GM19099 (cell line): Measurements from ENCODE around the gene RALGDS.

Experiments used
- POLR2A ChIP-seq: IDR thresholded peaks from 3 replicates; pipeline ENCODE4 v1.6.1; 2011; ENCODE audit warnings: low read depth; ENCODE audit not compliant: insufficient read length; ENCODE audit errors: extremely low read depth

Gene RALGDS

DNA sequence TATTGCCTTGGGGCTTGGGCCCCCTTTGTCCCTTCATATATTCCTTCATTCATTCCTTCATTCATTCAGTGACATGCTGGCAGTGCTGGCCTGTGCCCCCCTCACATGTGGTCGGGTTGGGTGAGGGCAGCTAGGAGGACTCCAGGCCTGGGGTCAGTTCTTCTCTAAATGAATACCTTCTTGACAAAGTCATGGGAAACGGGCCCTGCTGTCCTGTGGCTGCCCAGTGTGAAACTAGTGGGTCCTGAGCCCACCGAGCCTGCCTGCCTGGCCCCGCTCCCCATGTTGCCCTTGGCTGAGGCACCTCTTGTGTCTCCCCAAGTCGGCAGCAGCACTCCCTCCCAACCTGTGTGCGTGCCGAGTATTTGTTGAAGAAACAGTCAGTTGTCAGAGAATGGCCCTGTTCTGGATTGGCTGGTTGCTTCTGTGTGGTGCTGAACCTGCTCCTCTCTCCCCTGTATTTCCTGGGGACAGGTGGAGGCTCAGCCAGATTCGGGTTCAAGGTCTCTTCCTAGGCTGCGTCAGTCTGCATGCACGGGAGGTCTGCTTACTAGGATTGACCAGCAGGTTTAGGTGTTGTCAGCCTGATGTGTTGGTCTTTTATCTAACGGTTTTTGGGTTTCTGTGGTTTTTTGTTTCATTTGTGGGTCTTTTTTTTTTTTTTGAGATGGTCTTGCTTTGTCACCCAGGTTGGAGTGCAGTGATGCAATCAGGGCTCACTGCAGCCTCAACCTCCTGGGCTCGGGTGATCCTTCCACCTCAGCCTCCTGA lies 62.3 kb downstream of the RALGDS start:
- no peak for TF ChIP-seq POLR2A

DNA sequence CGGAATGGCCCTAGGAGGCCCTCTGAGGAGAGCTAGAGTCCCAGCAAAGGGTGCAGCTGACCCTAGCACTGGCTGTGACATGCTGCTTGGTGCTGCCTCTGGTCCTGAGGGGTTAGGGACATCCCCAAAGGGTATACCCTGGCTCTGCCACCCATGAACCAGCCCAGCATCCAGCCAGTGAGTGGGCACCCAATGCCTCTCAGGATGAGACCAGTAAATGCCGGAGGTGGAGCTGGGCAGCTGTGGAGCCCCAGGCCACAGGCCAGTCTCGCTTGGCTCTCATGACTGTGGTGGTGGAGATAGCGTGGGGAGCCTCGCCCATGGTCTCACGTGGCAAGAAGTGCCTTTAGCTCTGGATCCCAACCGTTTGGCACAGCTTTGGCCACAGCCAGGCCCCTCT lies 63.0 kb downstream of the RALGDS start:
- no peak for TF ChIP-seq POLR2A

- no peak for TF ChIP-seq POLR2A
Observed at GRCh38 chr9:133057553-133057952, 63.5 kb downstream of the RALGDS start.

GRCh38 chr9:133057006-133057405 lies 64.0 kb downstream of the RALGDS start:
- TF ChIP-seq POLR2A, result no peak

DNA sequence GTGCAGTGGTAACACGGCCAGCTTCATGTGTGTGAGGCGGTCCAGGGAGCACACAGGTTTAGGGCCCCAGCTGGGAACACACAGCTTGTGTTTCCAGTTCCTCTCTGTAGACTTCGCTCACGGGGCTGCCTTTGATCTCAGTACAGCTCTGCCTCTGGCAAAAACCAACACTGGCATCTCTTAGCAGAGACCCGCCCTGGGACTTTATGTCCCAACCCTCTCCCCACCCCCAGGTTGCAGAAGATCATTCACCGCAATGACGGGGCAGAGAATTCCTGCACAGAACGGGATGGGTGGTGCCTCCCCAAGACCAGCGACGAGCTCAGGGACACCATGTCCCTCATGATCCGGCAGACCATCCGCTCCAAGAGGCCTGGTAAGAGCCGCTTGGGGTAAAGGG lies 64.5 kb downstream of the RALGDS start:
- TF ChIP-seq POLR2A, result no peak

DNA sequence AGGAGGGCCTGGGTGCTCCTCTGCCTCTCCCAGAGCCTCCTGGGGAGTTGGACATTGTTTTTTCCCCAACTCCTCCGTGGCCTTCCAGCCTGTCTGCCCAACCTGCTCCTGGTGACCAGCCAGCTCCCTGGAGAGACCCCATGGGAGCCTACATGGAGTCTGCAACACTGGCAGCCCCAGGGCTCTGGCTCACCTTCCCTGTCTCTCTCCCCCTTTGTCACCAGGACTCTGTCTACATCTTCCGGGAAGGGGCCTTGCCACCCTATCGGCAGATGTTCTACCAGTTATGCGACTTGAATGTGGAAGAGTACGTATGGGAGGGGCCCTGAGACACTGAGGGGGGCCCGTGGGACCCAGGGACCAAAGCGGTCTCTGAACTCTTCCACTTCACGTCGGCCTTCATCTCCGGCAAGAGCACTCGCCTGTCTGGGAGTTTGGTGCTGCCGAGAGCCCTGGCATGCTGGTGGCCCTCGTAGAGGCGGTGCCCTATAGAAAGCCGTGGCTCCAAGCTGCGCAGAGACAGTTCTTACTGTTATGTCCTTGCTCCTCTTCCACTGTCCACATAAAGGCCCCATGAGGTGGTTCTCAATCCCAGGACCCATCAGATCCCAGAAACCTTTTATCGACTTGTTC lies 65.1 kb downstream of the RALGDS start:
- TF ChIP-seq POLR2A, result no peak

GRCh38 chr9:133054966-133055365 lies 66.1 kb downstream of the RALGDS start:
- no peak for TF ChIP-seq POLR2A

DNA sequence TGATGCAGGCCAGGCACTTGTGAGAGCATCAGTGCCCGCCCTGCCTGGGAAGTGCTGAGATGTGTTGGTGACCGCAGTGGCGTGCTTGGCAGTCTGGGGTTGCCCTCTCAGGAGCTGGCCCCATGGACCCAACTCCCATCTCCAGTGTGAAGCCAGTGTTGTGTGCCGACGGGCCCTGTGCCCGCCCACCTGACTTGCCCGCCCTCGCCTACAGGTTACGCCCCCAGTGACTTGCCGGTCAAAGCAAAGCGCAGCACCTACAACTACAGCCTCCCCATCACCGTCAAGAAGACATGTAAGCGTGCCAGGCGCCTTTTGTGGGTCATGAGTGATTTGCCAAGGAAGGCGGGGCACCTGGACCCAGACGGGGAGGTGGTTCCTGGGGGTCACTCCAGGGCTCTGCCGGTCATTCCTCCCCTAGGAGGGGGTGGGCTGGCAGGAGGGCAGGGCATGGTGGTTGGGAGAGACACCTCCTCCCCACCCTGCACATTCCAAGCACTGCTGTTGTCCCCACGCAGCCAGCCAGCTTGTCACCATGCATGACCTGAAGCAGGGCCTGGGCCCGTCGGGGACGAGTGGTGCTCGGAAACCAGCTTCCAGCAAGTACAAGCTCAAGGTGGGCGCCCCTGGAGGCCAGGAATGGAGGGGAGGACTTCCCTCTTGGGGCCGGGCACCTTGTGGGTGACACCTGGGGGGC lies 66.7 kb downstream of the RALGDS start:
- no peak for TF ChIP-seq POLR2A

GRCh38 chr9:133051966-133052539 lies 69.0 kb downstream of the RALGDS start:
- no peak for TF ChIP-seq POLR2A

- TF ChIP-seq POLR2A, result no peak
Observed at GRCh38 chr9:133051281-133051900, 69.6 kb downstream of the RALGDS start.

DNA sequence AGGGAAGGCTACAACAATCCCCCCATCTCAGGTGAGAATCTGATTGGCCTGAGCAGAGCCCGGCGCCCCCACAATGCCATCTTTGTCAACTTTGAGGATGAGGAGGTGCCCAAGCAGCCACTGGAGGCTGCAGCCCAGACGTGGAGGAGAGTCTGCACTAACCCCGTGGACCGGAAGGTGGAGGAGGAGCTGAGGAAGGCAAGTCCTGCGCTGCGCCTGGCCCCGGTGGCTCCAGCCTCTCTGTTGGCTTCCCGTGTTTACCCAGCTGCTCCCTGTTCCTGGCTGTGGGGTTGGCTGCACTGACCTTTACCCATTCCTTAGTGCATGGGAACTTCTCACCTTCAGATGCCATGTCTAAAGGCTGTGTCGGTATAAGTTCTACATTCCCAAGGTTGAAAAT lies 70.3 kb downstream of the RALGDS start:
- TF ChIP-seq POLR2A, result no peak

GRCh38 chr9:133050142-133050541 lies 70.9 kb downstream of the RALGDS start:
- TF ChIP-seq POLR2A, result no peak

GRCh38 chr9:133049043-133049442 lies 72.0 kb downstream of the RALGDS start:
- TF ChIP-seq POLR2A, result no peak

GRCh38 chr9:133048595-133048994 lies 72.4 kb downstream of the RALGDS start:
- no peak for TF ChIP-seq POLR2A
